Testis (tissue), 5 donors: ENCODE measurements around the gene LAG3. TPM values are rescaled to one million over a fixed set of nuclear protein-coding genes. Genes with fewer than 3 reads are reported as not detected.

ENCODE experiments used
- DNase-seq: peaks from one replicate; pipeline ENCODE4 v3.0.0-alpha.2; 2019
- H3K27ac ChIP-seq, 2 donors: fragments of 200-600 bp; sonication (generic); one replicate each; pipeline ENCODE4 v1.5.1; 2019
- H3K27me3 ChIP-seq: fragments of 200-600 bp; sonication (generic); one replicate; pipeline ENCODE4 v1.5.1; 2019
- H3K36me3 ChIP-seq: fragments of 200-600 bp; sonication (generic); one replicate; pipeline ENCODE4 v1.5.1; 2017; ENCODE audit warnings: low read depth; ENCODE audit errors: missing control alignments
- H3K4me1 ChIP-seq: fragments of 200-600 bp; sonication (generic); one replicate; pipeline ENCODE4 v1.5.1; 2019
- H3K4me3 ChIP-seq, 2 donors: fragments of 200-600 bp; sonication (generic); one replicate each; pipeline ENCODE4 v1.5.1; 2017 to 2019
- H3K9me3 ChIP-seq: fragments of 200-600 bp; sonication (generic); one replicate; pipeline ENCODE4 v1.5.1; 2017
- POLR2A ChIP-seq: fragments of 450-650 bp; IDR thresholded peaks from one replicate; pipeline ENCODE4 v1.6.1; 2017; ENCODE audit warnings: antibody characterized with exemption, mild to moderate bottlenecking, moderate library complexity
- WGBS, 2 donors: methylation state at CpG; one replicate each; pipeline ENCODE4 v1.1.5; 2018; 5-methylcytosine and 5-hydroxymethylcytosine counted together
- intact Hi-C: fragments of 100-400 bp; cut with DNase I; formaldehyde crosslinking; loops from one replicate; pipeline ENCODE4 v1.15.1; 2023; ENCODE audit warnings: low total_unique reads
- long read RNA-seq, 2 donors: transcript quantifications; one replicate each; lab custom pipeline, GENCODE V29; 2026
- polyA plus RNA-seq: library from polyadenylated mRNA; stranded (reverse); fragments of 350-450 nt; fragmentation: Illumina TruSeq; extraction: RNeasy Lipid Tissue Mini Kit (QIAGEN cat#74804); gene quantifications from one replicate; pipeline ENCODE4 v1.2.3, GENCODE V29; 2014; ENCODE audit warnings: low read depth, low replicate concordance; ENCODE audit not compliant: insufficient read depth
- total RNA-seq, 2 donors: library from RNA; depleted of rRNA; stranded (reverse); fragments of >200 nt; gene quantifications; one replicate each; pipeline ENCODE4 v1.2.3, GENCODE V29; 2016
- TF ChIP-seq, protein P1 (sequence below), 3 experiments: fragments of 450-650 bp in 2 of 3; fragments of 200-600 bp in 1 of 3; sonication (generic) in 1 of 3; IDR thresholded peaks; one replicate each; pipeline ENCODE4 v1.5.1; 2016 to 2019; ENCODE audit warnings: antibody characterized with exemption in 3 of 3, mild to moderate bottlenecking in 2 of 3, moderate library complexity in 1 of 3

The LAG3 gene
- total RNA-seq: 1 to 10 TPM; 4.1 to 7.1 TPM
- polyA plus RNA-seq: 6.3 TPM
- long read RNA-seq, donor 1: 0 reads
- long read RNA-seq, donor 2: 0 reads

DNA sequence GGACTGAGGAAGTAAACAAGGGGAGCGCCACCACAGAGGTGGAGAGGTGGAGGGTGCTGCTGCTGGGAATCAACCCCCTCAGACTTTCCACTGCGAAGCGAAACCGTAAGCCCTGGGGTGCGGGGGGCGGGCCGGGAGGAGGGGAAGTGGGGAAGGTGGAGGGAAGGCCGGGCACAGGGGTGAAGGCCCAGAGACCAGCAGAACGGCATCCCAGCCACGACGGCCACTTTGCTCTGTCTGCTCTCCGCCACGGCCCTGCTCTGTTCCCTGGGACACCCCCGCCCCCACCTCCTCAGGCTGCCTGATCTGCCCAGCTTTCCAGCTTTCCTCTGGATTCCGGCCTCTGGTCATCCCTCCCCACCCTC is at the start of gene LAG3:
TSS of gene LAG3 (plus strand) at position 190 of the 365 bp plus-strand sequence. CDS start 333 bp downstream, outside the sequence.
- Histone ChIP-seq H3K9me3 (no peaks in the 10 kb centered on the region), H3K4me3 (peak within 1 kb of the TSS; percentile 37 to 53), H3K36me3 (no peaks in the 10 kb centered on the region), H3K27ac (peak within 1 kb of the TSS; percentile 50 to 66), H3K4me1 (peaks cover 34% of the 10 kb centered on the region), H3K27me3 (no peaks in the 10 kb centered on the region)
- peak; percentile 34 for DNase-seq
- 51 to 62% methylated on average over 9 to 15 of the region's 15 CpGs for WGBS, 2 donors
- TF ChIP-seq, protein P1, sequence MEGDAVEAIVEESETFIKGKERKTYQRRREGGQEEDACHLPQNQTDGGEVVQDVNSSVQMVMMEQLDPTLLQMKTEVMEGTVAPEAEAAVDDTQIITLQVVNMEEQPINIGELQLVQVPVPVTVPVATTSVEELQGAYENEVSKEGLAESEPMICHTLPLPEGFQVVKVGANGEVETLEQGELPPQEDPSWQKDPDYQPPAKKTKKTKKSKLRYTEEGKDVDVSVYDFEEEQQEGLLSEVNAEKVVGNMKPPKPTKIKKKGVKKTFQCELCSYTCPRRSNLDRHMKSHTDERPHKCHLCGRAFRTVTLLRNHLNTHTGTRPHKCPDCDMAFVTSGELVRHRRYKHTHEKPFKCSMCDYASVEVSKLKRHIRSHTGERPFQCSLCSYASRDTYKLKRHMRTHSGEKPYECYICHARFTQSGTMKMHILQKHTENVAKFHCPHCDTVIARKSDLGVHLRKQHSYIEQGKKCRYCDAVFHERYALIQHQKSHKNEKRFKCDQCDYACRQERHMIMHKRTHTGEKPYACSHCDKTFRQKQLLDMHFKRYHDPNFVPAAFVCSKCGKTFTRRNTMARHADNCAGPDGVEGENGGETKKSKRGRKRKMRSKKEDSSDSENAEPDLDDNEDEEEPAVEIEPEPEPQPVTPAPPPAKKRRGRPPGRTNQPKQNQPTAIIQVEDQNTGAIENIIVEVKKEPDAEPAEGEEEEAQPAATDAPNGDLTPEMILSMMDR (IDR thresholded peaks at IDR 0.05): no peak
- TF ChIP-seq POLR2A: no peak
- intact Hi-C loops: loop anchor here (10.0 kb wide), 1 partner anchor 52 kb away; the partner anchor contains the start of genes GPR162 and P3H3

DNA sequence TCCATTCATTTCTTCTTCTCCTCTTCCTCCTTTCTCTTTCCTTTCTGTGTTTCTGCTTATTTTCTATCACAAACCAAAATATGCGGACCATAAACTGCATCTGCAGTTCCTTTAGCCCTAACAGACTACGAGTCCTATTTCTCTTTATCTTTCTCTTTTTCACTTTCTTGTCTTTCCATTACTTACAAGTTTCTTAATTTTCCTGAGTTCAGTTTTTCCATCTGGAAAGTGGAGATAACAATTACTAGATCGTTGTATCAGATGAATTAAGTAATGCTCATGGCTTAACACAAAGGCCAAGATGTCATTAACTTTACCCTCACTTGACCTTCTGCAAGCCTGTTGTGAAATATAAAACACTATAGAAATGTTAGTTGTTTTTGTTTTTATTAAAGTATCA is 49.5 kb upstream of the LAG3 start:
- intact Hi-C loops: loop anchor here (5.0 kb wide), 1 partner anchor 36 kb away; the partner anchor contains the start of gene ZNF384
- WGBS, 2 donors: 62 to 69% methylated on average over 3 of the region's 3 CpGs

DNA sequence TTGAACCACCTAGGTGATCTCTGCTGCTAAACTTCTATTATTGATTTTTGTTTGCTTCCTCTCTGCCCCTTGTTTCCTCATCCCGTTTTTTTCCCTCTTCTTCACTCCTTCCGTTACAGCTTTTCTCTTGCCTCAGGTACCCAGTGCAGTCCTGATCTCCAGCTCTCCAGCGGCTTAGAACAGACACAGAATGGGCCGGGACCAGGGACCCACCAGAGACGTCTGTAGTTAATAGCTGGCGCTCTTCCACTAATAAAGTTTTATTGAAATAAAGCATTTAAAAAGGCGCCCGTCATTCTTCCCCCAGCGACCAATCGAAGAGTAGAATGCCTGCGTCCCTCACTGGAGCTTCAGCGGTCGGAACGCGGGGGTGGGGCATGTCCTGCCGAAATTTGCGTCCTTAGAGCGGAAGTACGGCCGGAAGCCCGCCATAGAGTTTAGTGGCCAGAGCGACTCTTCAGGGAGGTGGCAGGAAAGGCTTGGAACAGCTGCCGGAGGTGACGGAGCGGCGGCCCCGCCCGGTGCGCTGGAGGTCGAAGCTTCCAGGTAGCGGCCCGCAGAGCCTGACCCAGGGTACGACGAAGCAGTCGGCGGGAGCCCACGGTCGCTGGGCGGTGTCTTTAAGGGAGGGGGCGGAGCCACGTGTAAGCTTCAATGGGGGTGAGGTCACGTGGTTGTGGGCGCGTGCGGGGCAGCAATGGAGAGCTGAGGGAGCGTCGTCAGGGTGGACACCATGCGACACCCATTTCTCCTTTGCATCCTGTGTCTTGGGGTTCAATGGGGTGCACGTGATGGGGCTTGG is 48.5 kb upstream of the LAG3 start, which contains the start of gene COPS7A:
TSS of gene COPS7A (plus strand) at position 440 of the 802 bp plus-strand sequence. CDS start 611 bp downstream, outside the sequence.
- Histone ChIP-seq H3K36me3 (no peaks in the 10 kb centered on the region), H3K27me3 (no peaks in the 10 kb centered on the region), H3K4me1 (peaks cover 5% of the 10 kb centered on the region), H3K4me3 (peak within 1 kb of the TSS; percentile 57 to 78), H3K9me3 (no peaks in the 10 kb centered on the region), H3K27ac (peak within 1 kb of the TSS; percentile 78 to 81)
- peak; percentile 99 for DNase-seq
- WGBS, 2 donors: 0% methylated on average over 31 to 49 of the region's 49 CpGs
- TF ChIP-seq, protein P1 (IDR thresholded peaks at IDR 0.05): peak in 1 of 3 experiments; percentile 11
- TF ChIP-seq POLR2A: no peak
- intact Hi-C loops: loop anchor here (5.0 kb wide), 1 partner anchor 37 kb away; the partner anchor contains the start of gene ZNF384

More for the DNA sequence above, 49.5 kb upstream of the LAG3 start:
- DNase-seq: no peak
- Histone ChIP-seq H3K4me1 (peaks cover 5% of the 10 kb centered on the region), H3K27me3 (no peaks in the 10 kb centered on the region), H3K4me3 (no peak overlapping the region), H3K9me3 (no peaks in the 10 kb centered on the region), H3K27ac (no peak overlapping the region), H3K36me3 (no peaks in the 10 kb centered on the region)
- TF ChIP-seq POLR2A: no peak
- TF ChIP-seq, protein P1 (IDR thresholded peaks at IDR 0.05): no peak

DNA sequence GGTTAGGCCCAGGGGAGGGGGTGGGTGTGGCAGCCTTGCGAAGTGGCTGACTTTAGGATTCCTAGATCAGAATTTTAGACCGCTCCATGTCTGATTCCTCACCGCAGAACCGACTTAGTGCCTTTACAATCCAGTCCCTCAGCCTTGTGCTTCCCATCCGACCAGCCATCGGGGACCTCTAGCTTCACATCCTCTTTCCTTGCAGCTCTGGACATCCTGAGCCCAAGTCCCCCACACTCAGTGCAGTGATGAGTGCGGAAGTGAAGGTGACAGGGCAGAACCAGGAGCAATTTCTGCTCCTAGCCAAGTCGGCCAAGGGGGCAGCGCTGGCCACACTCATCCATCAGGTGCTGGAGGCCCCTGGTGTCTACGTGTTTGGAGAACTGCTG is 47.9 kb upstream of the LAG3 start:
- intact Hi-C loops: loop anchor here (5.0 kb wide), 1 partner anchor 37 kb away; the partner anchor contains the start of gene ZNF384
- TF ChIP-seq, protein P1 (IDR thresholded peaks at IDR 0.05): no peak
- TF ChIP-seq POLR2A: no peak
- no peak for DNase-seq
- Histone ChIP-seq H3K27me3 (no peaks in the 10 kb centered on the region), H3K4me1 (peaks cover 5% of the 10 kb centered on the region), H3K9me3 (no peaks in the 10 kb centered on the region), H3K27ac (peak overlapping the region; percentile 78 to 81), H3K36me3 (no peaks in the 10 kb centered on the region), H3K4me3 (peak overlapping the region; percentile 57 to 78)
- 6 to 13% methylated on average over 9 to 10 of the region's 10 CpGs for WGBS, 2 donors
